HuH-7.5 (cell line): ENCODE measurements around the gene TDP2.
"Not testable (repeated sequence)": the region's sequence is repeated elsewhere in the genome, so short reads cannot be mapped to it uniquely, and the experiment has no call there.

Experiments
- DNase-seq: peaks from one replicate; pipeline ENCODE4 v3.0.0; 2011; ENCODE audit warnings: low spot score

The TDP2 gene

GRCh38 chr6:24646771-24647170, 19.9 kb downstream of the TDP2 start:
- DNase-seq: no peak

GRCh38 chr6:24644377-24644776, 22.3 kb downstream of the TDP2 start:
- DNase-seq: no peak

- no peak for DNase-seq
These were observed 22.8 kb downstream of the TDP2 start for GRCh38 chr6:24643920-24644319.

- DNase-seq: no peak
These were observed 24.6 kb downstream of the TDP2 start for GRCh38 chr6:24642061-24642460.

- not testable (repeated sequence) for DNase-seq
These were observed 26.1 kb downstream of the TDP2 start for GRCh38 chr6:24640631-24641030.

GRCh38 chr6:24640166-24640565, 26.5 kb downstream of the TDP2 start:
- no peak for DNase-seq

GRCh38 chr6:24636681-24637080, 30.0 kb downstream of the TDP2 start:
- no peak for DNase-seq

GRCh38 chr6:24632573-24632972, 34.1 kb downstream of the TDP2 start:
- no peak for DNase-seq

GRCh38 chr6:24631671-24632070, 35.0 kb downstream of the TDP2 start:
- no peak for DNase-seq

GRCh38 chr6:24630856-24631505, 35.7 kb downstream of the TDP2 start:
- no peak for DNase-seq

- DNase-seq: no peak
These were observed 44.9 kb downstream of the TDP2 start for GRCh38 chr6:24621626-24622289.

- no peak for DNase-seq
These were observed 46.1 kb downstream of the TDP2 start for GRCh38 chr6:24620637-24621036.

GRCh38 chr6:24619661-24620060, 47.0 kb downstream of the TDP2 start:
- DNase-seq: no peak

- no peak for DNase-seq
These were observed 52.1 kb downstream of the TDP2 start for GRCh38 chr6:24614648-24615047.

GRCh38 chr6:24614043-24614420, 52.7 kb downstream of the TDP2 start:
- no peak for DNase-seq

GRCh38 chr6:24613361-24614042, 53.2 kb downstream of the TDP2 start:
- DNase-seq: no peak

- no peak for DNase-seq
These were observed 56.0 kb downstream of the TDP2 start for GRCh38 chr6:24610672-24611071.

- DNase-seq: no peak
These were observed 59.2 kb downstream of the TDP2 start for GRCh38 chr6:24607310-24608105.

- no peak for DNase-seq
These were observed 60.3 kb downstream of the TDP2 start for GRCh38 chr6:24606200-24606930.

- no peak for DNase-seq
These were observed 63.5 kb downstream of the TDP2 start for GRCh38 chr6:24603241-24603640.

- DNase-seq: no peak
These were observed 65.8 kb downstream of the TDP2 start for GRCh38 chr6:24600903-24601302.
